H9 (cell line): ENCODE results near the gene EIF4E. TPM values are rescaled to one million over a fixed set of nuclear protein-coding genes. Genes with fewer than 3 reads are reported as not detected.
A peak's percentile ranks its signal among the peaks of the same experiment; 100 is the strongest.

ENCODE experiments used
- DNase-seq: peaks from one replicate; pipeline ENCODE4 v3.0.0-alpha.2; 2017
- H2AFZ ChIP-seq: one replicate; pipeline ENCODE4 v1.6.1; 2013; ENCODE audit warnings: mild to moderate bottlenecking, low read length, control low read depth, moderate library complexity
- H2AK5ac ChIP-seq: 2 replicates; pipeline ENCODE4 v1.6.1; 2013; ENCODE audit warnings: low read length, control low read depth, mixed read lengths; ENCODE audit not compliant: insufficient read length
- H2BK120ac ChIP-seq: one replicate; pipeline ENCODE4 v1.6.1; 2013; ENCODE audit warnings: low read depth, mild to moderate bottlenecking, low read length, control low read depth, inconsistent platforms; ENCODE audit not compliant: poor library complexity, severe bottlenecking
- H2BK12ac ChIP-seq: 2 replicates; pipeline ENCODE4 v1.6.1; 2013; ENCODE audit warnings: low read length, control low read depth, mixed read lengths, low read depth; ENCODE audit not compliant: insufficient read length
- H2BK15ac ChIP-seq: 2 replicates; pipeline ENCODE4 v1.6.1; 2013; ENCODE audit warnings: low read depth, low read length, control low read depth
- H2BK20ac ChIP-seq: one replicate; pipeline ENCODE4 v1.6.1; 2013; ENCODE audit warnings: low read depth, mild to moderate bottlenecking, low read length, control low read depth, inconsistent platforms; ENCODE audit not compliant: poor library complexity, severe bottlenecking
- H2BK5ac ChIP-seq: 2 replicates; pipeline ENCODE4 v1.6.1; 2013; ENCODE audit warnings: low read length, control low read depth, mixed read lengths; ENCODE audit not compliant: insufficient read length
- H3K14ac ChIP-seq: 2 replicates; pipeline ENCODE4 v1.6.1; 2013; ENCODE audit warnings: low read length, control low read depth; ENCODE audit not compliant: insufficient read depth
- H3K18ac ChIP-seq: 2 replicates; pipeline ENCODE4 v1.6.1; 2013; ENCODE audit warnings: low read depth, mild to moderate bottlenecking, mixed read lengths, low read length, control low read depth; ENCODE audit not compliant: insufficient read length
- H3K23ac ChIP-seq: 2 replicates; pipeline ENCODE4 v1.6.1; 2013; ENCODE audit warnings: low read length, control low read depth, mixed read lengths, low read depth; ENCODE audit not compliant: insufficient read length
- H3K23me2 ChIP-seq: 2 replicates; pipeline ENCODE4 v1.6.1; 2013; ENCODE audit warnings: low read depth, mild to moderate bottlenecking, mixed read lengths, low read length, control low read depth; ENCODE audit not compliant: insufficient read length, poor library complexity, severe bottlenecking
- H3K27ac ChIP-seq: 2 replicates; pipeline ENCODE4 v1.5.1; 2013; ENCODE audit warnings: low read length, control low read depth, mixed read lengths, low read depth; ENCODE audit not compliant: insufficient read length
- H3K27me3 ChIP-seq: 2 replicates; pipeline ENCODE4 v1.6.1; 2013; ENCODE audit warnings: low read length, control low read depth, inconsistent platforms; ENCODE audit not compliant: insufficient read depth
- H3K4ac ChIP-seq: 2 replicates; pipeline ENCODE4 v1.6.1; 2013; ENCODE audit warnings: low read depth, mild to moderate bottlenecking, control low read depth, inconsistent platforms, low read length, moderate library complexity
- H3K4me1 ChIP-seq: 2 replicates; pipeline ENCODE4 v1.6.1; 2013; ENCODE audit warnings: low read length, control low read depth, inconsistent platforms; ENCODE audit not compliant: insufficient read depth
- H3K4me2 ChIP-seq: 2 replicates; pipeline ENCODE4 v1.6.1; 2013; ENCODE audit warnings: low read length, control low read depth, mixed read lengths; ENCODE audit not compliant: insufficient read length, insufficient read depth
- H3K56ac ChIP-seq: 2 replicates; pipeline ENCODE4 v1.6.1; 2013; ENCODE audit warnings: low read depth, mild to moderate bottlenecking, mixed read lengths, low read length, control low read depth; ENCODE audit not compliant: insufficient read length
- H3K79me1 ChIP-seq: 2 replicates; pipeline ENCODE4 v1.6.1; 2013; ENCODE audit warnings: low read depth, mild to moderate bottlenecking, moderate library complexity, low read length, control low read depth, inconsistent platforms; ENCODE audit not compliant: insufficient read depth, poor library complexity, severe bottlenecking
- H3K79me2 ChIP-seq: 2 replicates; pipeline ENCODE4 v1.6.1; 2013; ENCODE audit warnings: low read length, control low read depth, inconsistent platforms; ENCODE audit not compliant: insufficient read depth
- H3K9ac ChIP-seq: 2 replicates; pipeline ENCODE4 v1.6.1; 2013; ENCODE audit warnings: low read length, control low read depth, mixed read lengths; ENCODE audit not compliant: insufficient read length; ENCODE audit errors: extremely low read depth
- H3K9me3 ChIP-seq: one replicate; pipeline ENCODE4 v1.6.1; 2013; ENCODE audit warnings: low read depth, low read length, inconsistent platforms; ENCODE audit not compliant: control insufficient read depth
- H3T11ph ChIP-seq: one replicate; pipeline ENCODE4 v1.6.1; 2013; ENCODE audit warnings: mild to moderate bottlenecking, low read length, control low read depth, inconsistent platforms
- H4K20me1 ChIP-seq: one replicate; pipeline ENCODE4 v1.6.1; 2013; ENCODE audit not compliant: control insufficient read depth, insufficient read length, insufficient read depth
- H4K5ac ChIP-seq: 2 replicates; pipeline ENCODE4 v1.6.1; 2013; ENCODE audit warnings: low read depth, mild to moderate bottlenecking, mixed read lengths, low read length, control low read depth; ENCODE audit not compliant: insufficient read length
- H4K8ac ChIP-seq: replicated peaks from 2 replicates; pipeline ENCODE4 v1.6.1; 2013; ENCODE audit warnings: low read length, control low read depth, mixed read lengths, low read depth; ENCODE audit not compliant: insufficient read length
- H4K91ac ChIP-seq: 2 replicates; pipeline ENCODE4 v1.6.1; 2013; ENCODE audit warnings: low read depth, mild to moderate bottlenecking, moderate library complexity, mixed read lengths, low read length, control low read depth; ENCODE audit not compliant: insufficient read length
- H3K27ac Mint-ChIP-seq, 3 experiments: 2 replicates in 2 of 3; 3 replicates in 1 of 3; pipeline ENCODE4 v1.8.0; 2020 to 2021; ENCODE audit warnings: mixed read lengths in 3 of 3, mild to moderate bottlenecking in 1 of 3, moderate library complexity in 1 of 3
- H3K27me3 Mint-ChIP-seq: 2 replicates; pipeline ENCODE4 v1.8.0; 2021; ENCODE audit warnings: low read depth, mild to moderate bottlenecking, moderate library complexity, mixed read lengths
- H3K36me3 Mint-ChIP-seq, 3 experiments: 2 replicates in 2 of 3; 3 replicates in 1 of 3; pipeline ENCODE4 v1.8.0; 2020 to 2021; ENCODE audit warnings: low read depth in 3 of 3, mixed read lengths in 3 of 3; ENCODE audit not compliant: insufficient read depth in 1 of 3
- H3K4me1 Mint-ChIP-seq, 2 experiments: 2 replicates each; pipeline ENCODE4 v1.8.0; 2020; ENCODE audit warnings: mixed read lengths in 2 of 2
- H3K4me3 Mint-ChIP-seq, 2 experiments: 2 replicates in 1 of 2; 3 replicates in 1 of 2; pipeline ENCODE4 v1.8.0; 2020 to 2021; ENCODE audit warnings: mild to moderate bottlenecking in 2 of 2, mixed read lengths in 2 of 2, moderate library complexity in 1 of 2
- H3K9me3 Mint-ChIP-seq, 2 experiments: 2 replicates in 1 of 2; 3 replicates in 1 of 2; pipeline ENCODE4 v1.8.0; 2020; ENCODE audit warnings: mild to moderate bottlenecking in 2 of 2, mixed read lengths in 2 of 2, moderate library complexity in 1 of 2
- WGBS: extraction: QIAGEN DNeasy Blood & Tissue Kit; methylation state at CpG from one replicate; pipeline ENCODE4 v1.1.7; 2013; ENCODE audit warnings: missing lambda C conversion rate, low lambda C conversion rate, mixed read lengths; ENCODE audit not compliant: insufficient read length; ENCODE audit errors: extremely low coverage; 5-methylcytosine and 5-hydroxymethylcytosine counted together
- long read RNA-seq: library from polyadenylated mRNA; unstranded; transcript quantifications from one replicate; pipeline ENCODE4 v2.0.0, GENCODE V29; 2020
- total RNA-seq: library from RNA; stranded (reverse); gene quantifications from 2 replicates; pipeline ENCODE4 v1.2.1, GENCODE V29; 2021
- TF ChIP-seq, protein P1 (sequence below): fragments of 200-600 bp; sonication (generic); conservative IDR thresholded peaks from 3 replicates; pipeline ENCODE4 v1.8.0; 2021; ENCODE audit warnings: antibody characterized with exemption, mild to moderate bottlenecking

The EIF4E gene, protein sequence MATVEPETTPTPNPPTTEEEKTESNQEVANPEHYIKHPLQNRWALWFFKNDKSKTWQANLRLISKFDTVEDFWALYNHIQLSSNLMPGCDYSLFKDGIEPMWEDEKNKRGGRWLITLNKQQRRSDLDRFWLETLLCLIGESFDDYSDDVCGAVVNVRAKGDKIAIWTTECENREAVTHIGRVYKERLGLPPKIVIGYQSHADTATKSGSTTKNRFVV
- 163 and 166 TPM in 2 replicates for total RNA-seq
- long read RNA-seq, full-length matches to known transcripts, result 1,302 of 1,390 reads
- long read RNA-seq, partial matches to known transcripts, result 43 of 1,390 reads
- long read RNA-seq, other reads (novel, unspliced or antisense), result 45 of 1,390 reads

DNA sequence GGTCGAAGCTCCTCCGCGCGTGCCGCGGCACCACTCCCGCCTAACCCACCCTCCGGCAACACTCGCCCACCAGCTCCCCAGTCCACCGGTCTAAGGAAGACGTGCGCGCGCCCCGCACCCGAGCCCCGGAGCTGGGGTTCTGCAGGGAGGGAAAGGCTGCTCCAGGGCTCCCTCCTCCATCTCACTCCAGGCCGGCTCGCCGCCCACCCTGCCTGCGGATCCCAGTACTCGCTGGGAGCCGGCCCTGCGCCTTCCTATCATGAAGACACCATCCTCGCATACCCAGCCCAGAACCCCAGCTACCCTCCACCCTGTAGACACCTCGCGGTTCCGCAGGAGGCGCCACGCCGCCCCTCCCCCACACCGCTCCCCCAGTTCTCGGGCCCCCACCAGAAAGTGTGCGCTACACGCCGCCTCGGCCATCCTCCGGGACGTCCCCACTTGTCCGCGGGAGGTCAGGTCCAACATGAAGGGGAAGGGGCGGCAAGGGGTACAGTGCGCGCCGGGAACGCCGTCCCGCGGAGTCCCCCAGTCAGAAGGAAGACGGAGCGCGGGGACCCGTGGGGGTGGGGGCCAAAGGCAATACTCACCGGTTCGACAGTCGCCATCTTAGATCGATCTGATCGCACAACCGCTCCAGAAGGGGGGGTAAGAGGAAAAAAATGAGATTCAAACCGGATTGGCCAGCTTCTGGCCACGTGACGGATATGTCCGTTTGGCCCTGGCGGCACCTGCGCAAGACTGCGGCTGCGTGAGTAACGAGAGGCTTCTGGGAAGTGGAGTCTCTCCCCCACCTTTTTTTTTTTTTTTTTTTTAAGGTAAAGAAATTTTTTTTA, at the start of gene EIF4E:
TSS of gene EIF4E (minus strand) at position 629 of the 836 bp plus-strand sequence. CDS start at position 608, 21 bp downstream.
- no peak within 1 kb of the TSS for H2BK20ac ChIP-seq
- H2BK15ac ChIP-seq, result no peak within 1 kb of the TSS
- peak within 1 kb of the TSS; percentile 43 for H2BK12ac ChIP-seq
- peak within 1 kb of the TSS; percentile 81 for H3K4me2 ChIP-seq
- peak within 1 kb of the TSS; percentile 98 to 99 (median 99) for H3K27ac Mint-ChIP-seq
- no peaks in the 10 kb centered on the region for H4K20me1 ChIP-seq
- no peaks in the 10 kb centered on the region for H3K4me1 ChIP-seq
- H2AK5ac ChIP-seq, result no peak within 1 kb of the TSS
- peak within 1 kb of the TSS; percentile 94 for H3K18ac ChIP-seq
- peaks cover 10% of the 10 kb centered on the region for H3K9me3 ChIP-seq
- peaks cover 2 to 15% of the 10 kb centered on the region in 2 experiments for H3K4me1 Mint-ChIP-seq
- TF ChIP-seq, protein P1, sequence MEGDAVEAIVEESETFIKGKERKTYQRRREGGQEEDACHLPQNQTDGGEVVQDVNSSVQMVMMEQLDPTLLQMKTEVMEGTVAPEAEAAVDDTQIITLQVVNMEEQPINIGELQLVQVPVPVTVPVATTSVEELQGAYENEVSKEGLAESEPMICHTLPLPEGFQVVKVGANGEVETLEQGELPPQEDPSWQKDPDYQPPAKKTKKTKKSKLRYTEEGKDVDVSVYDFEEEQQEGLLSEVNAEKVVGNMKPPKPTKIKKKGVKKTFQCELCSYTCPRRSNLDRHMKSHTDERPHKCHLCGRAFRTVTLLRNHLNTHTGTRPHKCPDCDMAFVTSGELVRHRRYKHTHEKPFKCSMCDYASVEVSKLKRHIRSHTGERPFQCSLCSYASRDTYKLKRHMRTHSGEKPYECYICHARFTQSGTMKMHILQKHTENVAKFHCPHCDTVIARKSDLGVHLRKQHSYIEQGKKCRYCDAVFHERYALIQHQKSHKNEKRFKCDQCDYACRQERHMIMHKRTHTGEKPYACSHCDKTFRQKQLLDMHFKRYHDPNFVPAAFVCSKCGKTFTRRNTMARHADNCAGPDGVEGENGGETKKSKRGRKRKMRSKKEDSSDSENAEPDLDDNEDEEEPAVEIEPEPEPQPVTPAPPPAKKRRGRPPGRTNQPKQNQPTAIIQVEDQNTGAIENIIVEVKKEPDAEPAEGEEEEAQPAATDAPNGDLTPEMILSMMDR, result no peak; the same call in 2 of the 3 replicates
- no peak within 1 kb of the TSS for H3T11ph ChIP-seq
- H2AFZ ChIP-seq, result peak within 1 kb of the TSS; percentile 96
- no peaks in the 10 kb centered on the region for H3K27me3 ChIP-seq
- peak within 1 kb of the TSS; percentile 98 for H3K14ac ChIP-seq
- H3K27me3 Mint-ChIP-seq, result no peaks in the 10 kb centered on the region
- peaks cover 6% of the 10 kb centered on the region for H3K23me2 ChIP-seq
- no peak within 1 kb of the TSS for H2BK120ac ChIP-seq
- peaks cover 35% of the 10 kb centered on the region; the same call in 1 of the 2 replicates for H3K79me2 ChIP-seq
- H3K4ac ChIP-seq, result no peak within 1 kb of the TSS; the same call in 1 of the 2 replicates
- no peak within 1 kb of the TSS for H3K56ac ChIP-seq
- H3K4me3 Mint-ChIP-seq, result peak within 1 kb of the TSS; percentile 98 to 99
- H4K91ac ChIP-seq, result no peak within 1 kb of the TSS
- peak within 1 kb of the TSS; percentile 70 for H4K8ac ChIP-seq
- H3K9me3 Mint-ChIP-seq, result peaks cover 28 to 34% of the 10 kb centered on the region in 2 experiments
- no peaks in the 10 kb centered on the region for H3K79me1 ChIP-seq
- DNase-seq, result peak; percentile 98
- H3K36me3 Mint-ChIP-seq, result peaks cover 38 to 45% (median 44%) of the 10 kb centered on the region in 3 experiments
- no peak within 1 kb of the TSS for H3K23ac ChIP-seq
- peak within 1 kb of the TSS; percentile 90 for H3K9ac ChIP-seq
- H3K27ac ChIP-seq, result peak within 1 kb of the TSS; percentile 69
- peak within 1 kb of the TSS; percentile 73 for H2BK5ac ChIP-seq
- no CpG with 5 or more reads among the region's 68 CpGs for WGBS
- H4K5ac ChIP-seq, result peak within 1 kb of the TSS; percentile 74
